Panc1 (cell line): ENCODE measurements around the gene CCR1.

Experiments
- POLR2AphosphoS5 ChIP-seq: IDR thresholded peaks from 2 replicates; pipeline ENCODE4 v1.6.1; 2012; ENCODE audit warnings: mild to moderate bottlenecking, low read depth, low read length, moderate library complexity
- SIN3A ChIP-seq: IDR thresholded peaks from 2 replicates; pipeline ENCODE4 v1.6.1; 2012; ENCODE audit warnings: low read depth, mild to moderate bottlenecking, low read length, moderate library complexity, borderline replicate concordance; ENCODE audit not compliant: insufficient read depth
- TF ChIP-seq, protein P1 (sequence below): fragments of 450-650 bp; IDR thresholded peaks from 2 replicates; pipeline ENCODE4 v1.5.1; 2017; ENCODE audit warnings: mild to moderate bottlenecking

DNA sequence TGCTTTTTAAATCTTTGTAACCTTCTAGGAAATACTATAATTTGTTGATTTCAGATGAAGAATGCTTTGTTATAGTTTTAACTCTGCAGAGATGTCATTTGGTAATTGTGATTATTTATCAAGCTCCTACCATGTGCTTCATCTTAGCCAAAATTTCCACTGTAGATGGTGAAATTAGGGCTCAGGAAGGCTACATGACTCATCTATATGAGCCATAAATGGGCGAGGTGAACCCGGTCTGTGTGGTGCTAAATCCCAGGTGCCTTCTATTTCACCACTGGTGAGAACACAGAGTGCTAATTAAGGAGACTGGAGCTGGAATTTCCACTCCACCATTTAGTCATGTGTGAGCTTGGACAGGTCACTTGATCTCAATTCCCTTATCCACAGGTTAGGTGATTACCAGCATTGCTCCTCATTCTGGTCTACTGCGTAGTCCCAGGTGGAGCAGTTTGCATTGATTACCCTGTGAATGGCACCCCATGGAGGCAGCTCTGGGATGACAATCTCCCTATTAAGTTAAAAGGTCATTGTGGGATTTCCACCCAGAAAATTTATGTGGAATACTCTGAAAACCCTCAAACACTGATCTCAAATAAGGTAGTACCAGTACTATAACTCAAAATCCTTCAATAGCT lies 31.3 kb upstream of the CCR1 start:
- TF ChIP-seq, protein P1, sequence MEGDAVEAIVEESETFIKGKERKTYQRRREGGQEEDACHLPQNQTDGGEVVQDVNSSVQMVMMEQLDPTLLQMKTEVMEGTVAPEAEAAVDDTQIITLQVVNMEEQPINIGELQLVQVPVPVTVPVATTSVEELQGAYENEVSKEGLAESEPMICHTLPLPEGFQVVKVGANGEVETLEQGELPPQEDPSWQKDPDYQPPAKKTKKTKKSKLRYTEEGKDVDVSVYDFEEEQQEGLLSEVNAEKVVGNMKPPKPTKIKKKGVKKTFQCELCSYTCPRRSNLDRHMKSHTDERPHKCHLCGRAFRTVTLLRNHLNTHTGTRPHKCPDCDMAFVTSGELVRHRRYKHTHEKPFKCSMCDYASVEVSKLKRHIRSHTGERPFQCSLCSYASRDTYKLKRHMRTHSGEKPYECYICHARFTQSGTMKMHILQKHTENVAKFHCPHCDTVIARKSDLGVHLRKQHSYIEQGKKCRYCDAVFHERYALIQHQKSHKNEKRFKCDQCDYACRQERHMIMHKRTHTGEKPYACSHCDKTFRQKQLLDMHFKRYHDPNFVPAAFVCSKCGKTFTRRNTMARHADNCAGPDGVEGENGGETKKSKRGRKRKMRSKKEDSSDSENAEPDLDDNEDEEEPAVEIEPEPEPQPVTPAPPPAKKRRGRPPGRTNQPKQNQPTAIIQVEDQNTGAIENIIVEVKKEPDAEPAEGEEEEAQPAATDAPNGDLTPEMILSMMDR = no peak
- TF ChIP-seq SIN3A = no peak
- TF ChIP-seq POLR2AphosphoS5 = no peak
